GM12878 (cell line): ENCODE data around the gene CD70. TPM values are rescaled to one million over a fixed set of nuclear protein-coding genes. Genes with fewer than 3 reads are reported as not detected.
A peak's percentile ranks its signal among the peaks of the same experiment; 100 is the strongest.

ENCODE experiments used
- ASH2L ChIP-seq: fragments of 300-600, 200-600 bp; sonication (generic); IDR thresholded peaks from 2 replicates; pipeline ENCODE4 v1.6.1; 2017; ENCODE audit warnings: low read depth, mild to moderate bottlenecking, borderline replicate concordance
- ATF7 ChIP-seq: fragments of 450-650 bp; IDR thresholded peaks from 2 replicates; pipeline ENCODE4 v1.6.1; 2016; ENCODE audit warnings: low read depth, mild to moderate bottlenecking
- BACH1 ChIP-seq: fragments of 450-650 bp; IDR thresholded peaks from 2 replicates; pipeline ENCODE4 v1.6.1; 2017; ENCODE audit warnings: mild to moderate bottlenecking, borderline replicate concordance
- BCL11A ChIP-seq: IDR thresholded peaks from 2 replicates; pipeline ENCODE4 v1.6.1; 2011; ENCODE audit warnings: low read depth, low read length
- BHLHE40 ChIP-seq, 2 experiments: fragments of 450-650 bp in 1 of 2; IDR thresholded peaks; 2 replicates each; pipeline ENCODE4 v1.6.1; 2011 to 2017; ENCODE audit warnings: low read depth in 2 of 2, borderline replicate concordance in 1 of 2, improper control_type of control experiment in 1 of 2, low read length in 1 of 2, mild to moderate bottlenecking in 1 of 2
- CBX3 ChIP-seq: fragments of 200-600 bp; sonication (generic); IDR thresholded peaks from 2 replicates; pipeline ENCODE4 v1.6.1; 2016; ENCODE audit warnings: low read depth, borderline replicate concordance
- IRF4 ChIP-seq: IDR thresholded peaks from 2 replicates; pipeline ENCODE4 v1.6.1; 2011; ENCODE audit warnings: low read depth, low read length
- NFYB ChIP-seq: IDR thresholded peaks from 2 replicates; pipeline ENCODE4 v1.6.1; 2011; ENCODE audit warnings: low read depth, mild to moderate bottlenecking, low read length, improper control_type of control experiment, moderate library complexity; ENCODE audit not compliant: insufficient read depth
- PAX5 ChIP-seq: IDR thresholded peaks from 2 replicates; pipeline ENCODE4 v1.6.1; 2011; ENCODE audit warnings: low read depth, low read length, borderline replicate concordance
- PAX8 ChIP-seq: fragments of 450-650 bp; IDR thresholded peaks from 2 replicates; pipeline ENCODE4 v1.6.1; 2017; ENCODE audit warnings: mild to moderate bottlenecking, moderate library complexity
- SMAD5 ChIP-seq: IDR thresholded peaks from 2 replicates; pipeline ENCODE4 v1.6.1; 2016; ENCODE audit warnings: antibody characterized with exemption, low read depth
- SMARCA5 ChIP-seq: fragments of 450-650 bp; IDR thresholded peaks from 2 replicates; pipeline ENCODE4 v1.6.1; 2017; ENCODE audit warnings: mild to moderate bottlenecking
- SREBF2 ChIP-seq: IDR thresholded peaks from 2 replicates; pipeline ENCODE4 v1.6.1; 2012; ENCODE audit warnings: mild to moderate bottlenecking, low read length
- STAT1 ChIP-seq: fragments of 450-650 bp; conservative IDR thresholded peaks from 2 replicates; pipeline ENCODE4 v1.6.1; 2014; ENCODE audit warnings: antibody characterized with exemption, mild to moderate bottlenecking
- TARDBP ChIP-seq: IDR thresholded peaks from 2 replicates; pipeline ENCODE4 v1.6.1; 2016; ENCODE audit warnings: borderline replicate concordance
- TCF12 ChIP-seq: IDR thresholded peaks from 2 replicates; pipeline ENCODE4 v1.6.1; 2011; ENCODE audit warnings: low read depth, mild to moderate bottlenecking, low read length
- ZNF207 ChIP-seq: fragments of 450-650 bp; IDR thresholded peaks from 2 replicates; pipeline ENCODE4 v1.6.1; 2014; ENCODE audit warnings: antibody characterized with exemption, mild to moderate bottlenecking, borderline replicate concordance
- ZNF24 ChIP-seq: fragments of 450-650 bp; IDR thresholded peaks from 2 replicates; pipeline ENCODE4 v1.6.1; 2017; ENCODE audit warnings: antibody characterized with exemption, mild to moderate bottlenecking
- ZSCAN29 ChIP-seq: fragments of 450-650 bp; IDR thresholded peaks from 2 replicates; pipeline ENCODE4 v1.6.1; 2017; ENCODE audit warnings: mild to moderate bottlenecking, moderate library complexity
- polyA plus RNA-seq, 11 experiments: library from polyadenylated mRNA; depleted of rRNA in 4 of 11; unstranded in 6 of 11; stranded (reverse) in 5 of 11; fragments of >200 nt; fragmentation: Nextera tagmentation in 4 of 11; fragmentation: Illumina TruSeq in 1 of 11; extraction: Ambion mirVana in 4 of 11; extraction: Trizol in 1 of 11; gene quantifications; 1 replicate in 1 of 11; 2 replicates in 10 of 11; pipeline versions ENCODE4 v1.2.1 to v1.2.3, GENCODE V29; 2011 to 2016; ENCODE audit warnings: inconsistent platforms in 2 of 11, missing spikeins in 2 of 11, low read depth in 1 of 11
- total RNA-seq, 4 experiments: library from RNA; depleted of rRNA in 3 of 4; stranded (reverse); fragments of >200 nt in 3 of 4; fragmentation: Illumina TruSeq in 1 of 4; extraction: Trizol in 1 of 4; gene quantifications; 2 replicates each; pipeline versions ENCODE4 v1.2.1 to v1.2.3, GENCODE V29; 2013 to 2021
- TF ChIP-seq, protein P1 (sequence below): fragments of 450-650 bp; formaldehyde crosslinking; IDR thresholded peaks from 2 replicates; pipeline ENCODE4 v1.4.0; 2020; ENCODE audit warnings: mild to moderate bottlenecking, moderate library complexity
- TF ChIP-seq, protein P2 (sequence below): fragments of 450-650 bp; IDR thresholded peaks from 2 replicates; pipeline ENCODE4 v1.6.1; 2017; ENCODE audit warnings: low read depth, mild to moderate bottlenecking, moderate library complexity
- TF ChIP-seq, protein P3 (sequence below): IDR thresholded peaks from 2 replicates; pipeline ENCODE4 v1.6.1; 2011; ENCODE audit warnings: borderline replicate concordance, low read depth, mild to moderate bottlenecking, moderate library complexity, mixed read lengths, low read length; ENCODE audit not compliant: insufficient read depth; ENCODE audit errors: extremely low read length
- TF ChIP-seq, protein P4 (sequence below): fragments of 450-650 bp; conservative IDR thresholded peaks from 2 replicates; pipeline ENCODE4 v1.6.1; 2017; ENCODE audit warnings: mild to moderate bottlenecking, moderate library complexity

Gene CD70
- total and polyA plus RNA-seq, 10 of the 15 experiments (the other 5 are each of a cell fraction or from before 2014, with no cell fraction given): 16.4 to 441 (median 265) TPM

DNA sequence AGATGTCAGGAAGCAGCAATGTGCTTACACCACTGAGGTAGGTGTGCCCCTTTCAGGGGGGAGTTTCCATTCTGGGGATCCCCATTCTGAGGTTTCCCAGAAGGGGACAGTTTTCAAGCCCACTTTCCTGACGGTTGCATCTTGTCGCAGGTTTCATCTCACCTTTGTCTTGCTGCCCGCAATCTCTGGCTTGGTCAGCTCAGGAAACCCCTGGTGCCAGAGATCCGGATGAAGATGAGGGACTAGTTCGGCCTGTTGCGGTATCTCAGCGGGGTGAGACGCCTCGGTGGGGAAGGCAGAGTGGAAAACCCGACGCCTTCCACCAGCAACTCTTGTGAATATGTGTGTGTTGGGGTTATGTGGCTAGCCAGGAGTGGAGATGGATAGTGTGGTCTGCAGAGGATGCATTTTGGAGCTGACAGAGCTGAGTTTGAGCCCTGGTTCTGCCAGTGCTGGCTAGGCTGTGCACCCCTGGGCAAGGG, 47.0 kb downstream of the CD70 start (continued):
- TF ChIP-seq IRF4: no peak
- TF ChIP-seq BCL11A: peak; percentile 43
- no peak for TF ChIP-seq PAX8
- TF ChIP-seq, protein P1, sequence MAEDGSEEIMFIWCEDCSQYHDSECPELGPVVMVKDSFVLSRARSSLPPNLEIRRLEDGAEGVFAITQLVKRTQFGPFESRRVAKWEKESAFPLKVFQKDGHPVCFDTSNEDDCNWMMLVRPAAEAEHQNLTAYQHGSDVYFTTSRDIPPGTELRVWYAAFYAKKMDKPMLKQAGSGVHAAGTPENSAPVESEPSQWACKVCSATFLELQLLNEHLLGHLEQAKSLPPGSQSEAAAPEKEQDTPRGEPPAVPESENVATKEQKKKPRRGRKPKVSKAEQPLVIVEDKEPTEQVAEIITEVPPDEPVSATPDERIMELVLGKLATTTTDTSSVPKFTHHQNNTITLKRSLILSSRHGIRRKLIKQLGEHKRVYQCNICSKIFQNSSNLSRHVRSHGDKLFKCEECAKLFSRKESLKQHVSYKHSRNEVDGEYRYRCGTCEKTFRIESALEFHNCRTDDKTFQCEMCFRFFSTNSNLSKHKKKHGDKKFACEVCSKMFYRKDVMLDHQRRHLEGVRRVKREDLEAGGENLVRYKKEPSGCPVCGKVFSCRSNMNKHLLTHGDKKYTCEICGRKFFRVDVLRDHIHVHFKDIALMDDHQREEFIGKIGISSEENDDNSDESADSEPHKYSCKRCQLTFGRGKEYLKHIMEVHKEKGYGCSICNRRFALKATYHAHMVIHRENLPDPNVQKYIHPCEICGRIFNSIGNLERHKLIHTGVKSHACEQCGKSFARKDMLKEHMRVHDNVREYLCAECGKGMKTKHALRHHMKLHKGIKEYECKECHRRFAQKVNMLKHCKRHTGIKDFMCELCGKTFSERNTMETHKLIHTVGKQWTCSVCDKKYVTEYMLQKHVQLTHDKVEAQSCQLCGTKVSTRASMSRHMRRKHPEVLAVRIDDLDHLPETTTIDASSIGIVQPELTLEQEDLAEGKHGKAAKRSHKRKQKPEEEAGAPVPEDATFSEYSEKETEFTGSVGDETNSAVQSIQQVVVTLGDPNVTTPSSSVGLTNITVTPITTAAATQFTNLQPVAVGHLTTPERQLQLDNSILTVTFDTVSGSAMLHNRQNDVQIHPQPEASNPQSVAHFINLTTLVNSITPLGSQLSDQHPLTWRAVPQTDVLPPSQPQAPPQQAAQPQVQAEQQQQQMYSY (CRISPR knock-in tag): no peak
- TF ChIP-seq SMAD5: no peak
- 0 out of 2 replicates have a peak, but pooled peaks have one; percentile 6 for TF ChIP-seq BACH1
- no peak for TF ChIP-seq ZNF24
- peak; percentile 72 for TF ChIP-seq SMARCA5
- no peak for TF ChIP-seq ZNF207
- TF ChIP-seq SREBF2: no peak
- TF ChIP-seq TCF12: no peak
- TF ChIP-seq, protein P2, sequence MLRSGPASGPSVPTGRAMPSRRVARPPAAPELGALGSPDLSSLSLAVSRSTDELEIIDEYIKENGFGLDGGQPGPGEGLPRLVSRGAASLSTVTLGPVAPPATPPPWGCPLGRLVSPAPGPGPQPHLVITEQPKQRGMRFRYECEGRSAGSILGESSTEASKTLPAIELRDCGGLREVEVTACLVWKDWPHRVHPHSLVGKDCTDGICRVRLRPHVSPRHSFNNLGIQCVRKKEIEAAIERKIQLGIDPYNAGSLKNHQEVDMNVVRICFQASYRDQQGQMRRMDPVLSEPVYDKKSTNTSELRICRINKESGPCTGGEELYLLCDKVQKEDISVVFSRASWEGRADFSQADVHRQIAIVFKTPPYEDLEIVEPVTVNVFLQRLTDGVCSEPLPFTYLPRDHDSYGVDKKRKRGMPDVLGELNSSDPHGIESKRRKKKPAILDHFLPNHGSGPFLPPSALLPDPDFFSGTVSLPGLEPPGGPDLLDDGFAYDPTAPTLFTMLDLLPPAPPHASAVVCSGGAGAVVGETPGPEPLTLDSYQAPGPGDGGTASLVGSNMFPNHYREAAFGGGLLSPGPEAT: peak; percentile 92
- TF ChIP-seq ZSCAN29: no peak
- no peak for TF ChIP-seq STAT1
- no peak for TF ChIP-seq NFYB
- TF ChIP-seq ATF7: peak; percentile 26; the same call in 1 of the 2 replicates
- TF ChIP-seq CBX3: no peak
- TF ChIP-seq, protein P3, sequence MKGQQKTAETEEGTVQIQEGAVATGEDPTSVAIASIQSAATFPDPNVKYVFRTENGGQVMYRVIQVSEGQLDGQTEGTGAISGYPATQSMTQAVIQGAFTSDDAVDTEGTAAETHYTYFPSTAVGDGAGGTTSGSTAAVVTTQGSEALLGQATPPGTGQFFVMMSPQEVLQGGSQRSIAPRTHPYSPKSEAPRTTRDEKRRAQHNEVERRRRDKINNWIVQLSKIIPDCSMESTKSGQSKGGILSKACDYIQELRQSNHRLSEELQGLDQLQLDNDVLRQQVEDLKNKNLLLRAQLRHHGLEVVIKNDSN: no peak
- TF ChIP-seq, protein P4, sequence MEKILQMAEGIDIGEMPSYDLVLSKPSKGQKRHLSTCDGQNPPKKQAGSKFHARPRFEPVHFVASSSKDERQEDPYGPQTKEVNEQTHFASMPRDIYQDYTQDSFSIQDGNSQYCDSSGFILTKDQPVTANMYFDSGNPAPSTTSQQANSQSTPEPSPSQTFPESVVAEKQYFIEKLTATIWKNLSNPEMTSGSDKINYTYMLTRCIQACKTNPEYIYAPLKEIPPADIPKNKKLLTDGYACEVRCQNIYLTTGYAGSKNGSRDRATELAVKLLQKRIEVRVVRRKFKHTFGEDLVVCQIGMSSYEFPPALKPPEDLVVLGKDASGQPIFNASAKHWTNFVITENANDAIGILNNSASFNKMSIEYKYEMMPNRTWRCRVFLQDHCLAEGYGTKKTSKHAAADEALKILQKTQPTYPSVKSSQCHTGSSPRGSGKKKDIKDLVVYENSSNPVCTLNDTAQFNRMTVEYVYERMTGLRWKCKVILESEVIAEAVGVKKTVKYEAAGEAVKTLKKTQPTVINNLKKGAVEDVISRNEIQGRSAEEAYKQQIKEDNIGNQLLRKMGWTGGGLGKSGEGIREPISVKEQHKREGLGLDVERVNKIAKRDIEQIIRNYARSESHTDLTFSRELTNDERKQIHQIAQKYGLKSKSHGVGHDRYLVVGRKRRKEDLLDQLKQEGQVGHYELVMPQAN: 0 out of 2 replicates have a peak, but pooled peaks have one; percentile 9
- TF ChIP-seq PAX5: no peak
- TF ChIP-seq TARDBP: no peak
- TF ChIP-seq ASH2L: no peak
- peak; percentile 44 to 52; a peak in 2 of 4 replicates for TF ChIP-seq BHLHE40 (IDR thresholded peaks at IDR 0.05; ENCODE audit: borderline replicate concordance in 1 of 2, low read depth in 2 of 2, low read length in 1 of 2)
